Measurements from ENCODE around the gene CDHR1. TPM values are rescaled to one million over a fixed set of nuclear protein-coding genes. Genes with fewer than 3 reads are reported as not detected.

The CDHR1 gene
- total RNA-seq, 1 experiment from 2014 or later: 6.6 TPM

DNA sequence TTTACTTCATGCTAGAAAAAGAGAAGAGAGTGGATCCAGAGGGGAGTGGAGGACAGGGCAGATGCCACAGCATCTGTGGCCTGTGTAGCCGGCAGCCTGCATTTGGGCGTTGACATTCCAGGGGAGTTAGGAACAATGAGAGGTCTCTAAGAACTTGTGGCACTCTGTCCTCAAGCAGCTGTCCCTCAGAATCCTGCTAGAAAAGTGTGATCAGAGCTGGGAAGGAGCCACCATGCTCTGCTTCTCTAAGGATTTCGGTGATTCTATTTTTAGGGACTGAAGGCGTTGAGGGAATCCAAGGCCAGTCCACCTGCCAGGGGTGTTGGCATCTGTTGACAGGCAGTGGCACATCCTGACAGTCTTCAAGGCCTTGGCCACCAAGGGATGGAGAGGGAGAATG is 23.4 kb downstream of the CDHR1 start:
- H3K4me1 ChIP-seq (ENCODE audit: insufficient read depth, low read length): no peaks in the 10 kb centered on the region
- H2BK120ac ChIP-seq (ENCODE audit: low read depth, low read length, poor library complexity, severe bottlenecking): no peak overlapping the region
- no peak overlapping the region for H3K56ac ChIP-seq (ENCODE audit: insufficient read length, low read depth, low read length)
- H2BK12ac ChIP-seq (ENCODE audit: insufficient read length, low read depth, low read length): no peak overlapping the region
- no peak for TF ChIP-seq CTCF (conservative IDR thresholded peaks at IDR 0.05)
- no peak overlapping the region for H4K91ac ChIP-seq (ENCODE audit: insufficient read length, low read depth, low read length)
- Mint-ChIP-seq H3K9me3 (no peaks in the 10 kb centered on the region), H3K36me3 (ENCODE audit: insufficient read depth in 1 of 3, low read depth in 3 of 3) (no peaks in the 10 kb centered on the region), H3K4me3 (no peak overlapping the region), H3K27me3 (ENCODE audit: low read depth) (peaks cover 14% of the 10 kb centered on the region), H3K27ac (no peak overlapping the region), H3K4me1 (peaks cover 0 to 6% of the 10 kb centered on the region in 2 experiments; a peak in 3 of 4 replicates)
- no CpG with 5 or more reads among the region's 4 CpGs for WGBS (ENCODE audit: extremely low coverage, insufficient read length, low lambda C conversion rate)
- no peak overlapping the region for H4K5ac ChIP-seq (ENCODE audit: insufficient read length, low read depth, low read length)
- no peak overlapping the region for H2AK5ac ChIP-seq (ENCODE audit: insufficient read length, low read length)
- H2BK5ac ChIP-seq (ENCODE audit: insufficient read length, low read length): no peak overlapping the region
- no peaks in the 10 kb centered on the region for H3K27me3 ChIP-seq (ENCODE audit: insufficient read depth, low read length)
- no peaks in the 10 kb centered on the region for H3K9me3 ChIP-seq (ENCODE audit: control insufficient read depth, low read depth, low read length)
- no peak overlapping the region for H3T11ph ChIP-seq (ENCODE audit: low read length)
- no peaks in the 10 kb centered on the region for H3K79me2 ChIP-seq (ENCODE audit: insufficient read depth, low read length)
- H3K79me1 ChIP-seq (ENCODE audit: insufficient read depth, low read depth, low read length, poor library complexity, severe bottlenecking): no peaks in the 10 kb centered on the region
- DNase-seq: no peak
- H2AFZ ChIP-seq (ENCODE audit: low read length): no peak overlapping the region
- no peak overlapping the region for H4K8ac ChIP-seq (replicated peaks; ENCODE audit: insufficient read length, low read depth, low read length)
- no peak overlapping the region for H3K18ac ChIP-seq (ENCODE audit: insufficient read length, low read depth, low read length)
- H2BK15ac ChIP-seq (ENCODE audit: low read depth, low read length): no peak overlapping the region
- H3K9ac ChIP-seq (ENCODE audit: extremely low read depth, insufficient read length, low read length): no peak overlapping the region
- H3K23ac ChIP-seq (ENCODE audit: insufficient read length, low read depth, low read length): no peak overlapping the region
- no peaks in the 10 kb centered on the region for H3K23me2 ChIP-seq (ENCODE audit: insufficient read length, low read depth, low read length, poor library complexity, severe bottlenecking)
- H3K14ac ChIP-seq (ENCODE audit: insufficient read depth, low read length): no peak overlapping the region
- H2BK20ac ChIP-seq (ENCODE audit: low read depth, low read length, poor library complexity, severe bottlenecking): no peak overlapping the region
- no peak overlapping the region for H3K4ac ChIP-seq (ENCODE audit: low read depth, low read length)
- no peak overlapping the region for H3K4me2 ChIP-seq (ENCODE audit: insufficient read depth, insufficient read length, low read length)
- H3K27ac ChIP-seq (ENCODE audit: insufficient read length, low read depth, low read length): no peak overlapping the region
- no peaks in the 10 kb centered on the region for H4K20me1 ChIP-seq (ENCODE audit: control insufficient read depth, insufficient read depth, insufficient read length)

Data from H9 (cell line).